ENCODE data around the gene ACOX1. TPM values are rescaled to one million over a fixed set of nuclear protein-coding genes. Genes with fewer than 3 reads are reported as not detected.

ACOX1 gene
- total RNA-seq, 4 donors from 2014 or later: 46.9 to 73.3 (median 62.3) TPM

DNA sequence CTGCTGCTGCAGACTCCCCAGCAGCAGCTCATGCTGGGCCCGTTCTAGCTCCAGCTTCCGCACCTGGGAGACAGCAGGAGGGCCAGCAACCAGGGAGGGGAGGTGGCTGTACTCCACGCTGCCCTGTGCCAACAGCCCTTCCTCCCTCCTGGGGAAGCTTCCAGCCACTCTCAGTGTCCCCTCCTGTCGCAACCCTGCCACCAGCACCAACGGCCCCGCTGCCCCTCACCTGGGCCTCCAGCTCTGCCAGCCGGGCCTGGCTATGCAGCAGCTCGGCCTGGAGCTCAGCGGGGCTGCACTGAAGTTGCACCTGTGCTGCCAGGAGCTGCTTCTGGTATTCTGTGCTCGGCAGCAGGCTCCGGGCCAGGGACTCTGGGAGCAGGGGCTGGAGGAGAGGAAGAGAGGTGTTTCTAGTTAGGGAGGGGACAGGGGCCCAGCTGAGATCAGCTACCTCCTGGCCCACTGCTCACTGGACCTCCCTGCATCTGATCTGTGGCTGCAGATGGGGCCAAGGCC is 58.9 kb downstream of the ACOX1 start:
- intact Hi-C loops (cut with DNase I): no loop called here
- Histone ChIP-seq H3K9me3 (no peaks in the 10 kb centered on the region), H3K4me1 (peaks cover 0 to 14% (median 7%) of the 10 kb centered on the region in 3 donors), H3K4me3 (no peak overlapping the region), H3K36me3 (peaks cover 0 to 88% (median 0%) of the 10 kb centered on the region in 3 donors), H3K27ac (no peak overlapping the region), H3K27me3 (no peaks in the 10 kb centered on the region)
- WGBS, 2 donors: no CpG with 5 or more reads among the region's 11 CpGs
- TF ChIP-seq POLR2A (IDR thresholded peaks at IDR 0.05): no peak
- TF ChIP-seq, protein P1, sequence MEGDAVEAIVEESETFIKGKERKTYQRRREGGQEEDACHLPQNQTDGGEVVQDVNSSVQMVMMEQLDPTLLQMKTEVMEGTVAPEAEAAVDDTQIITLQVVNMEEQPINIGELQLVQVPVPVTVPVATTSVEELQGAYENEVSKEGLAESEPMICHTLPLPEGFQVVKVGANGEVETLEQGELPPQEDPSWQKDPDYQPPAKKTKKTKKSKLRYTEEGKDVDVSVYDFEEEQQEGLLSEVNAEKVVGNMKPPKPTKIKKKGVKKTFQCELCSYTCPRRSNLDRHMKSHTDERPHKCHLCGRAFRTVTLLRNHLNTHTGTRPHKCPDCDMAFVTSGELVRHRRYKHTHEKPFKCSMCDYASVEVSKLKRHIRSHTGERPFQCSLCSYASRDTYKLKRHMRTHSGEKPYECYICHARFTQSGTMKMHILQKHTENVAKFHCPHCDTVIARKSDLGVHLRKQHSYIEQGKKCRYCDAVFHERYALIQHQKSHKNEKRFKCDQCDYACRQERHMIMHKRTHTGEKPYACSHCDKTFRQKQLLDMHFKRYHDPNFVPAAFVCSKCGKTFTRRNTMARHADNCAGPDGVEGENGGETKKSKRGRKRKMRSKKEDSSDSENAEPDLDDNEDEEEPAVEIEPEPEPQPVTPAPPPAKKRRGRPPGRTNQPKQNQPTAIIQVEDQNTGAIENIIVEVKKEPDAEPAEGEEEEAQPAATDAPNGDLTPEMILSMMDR (IDR thresholded peaks at IDR 0.05): no peak
- DNase-seq: no peak

DNA sequence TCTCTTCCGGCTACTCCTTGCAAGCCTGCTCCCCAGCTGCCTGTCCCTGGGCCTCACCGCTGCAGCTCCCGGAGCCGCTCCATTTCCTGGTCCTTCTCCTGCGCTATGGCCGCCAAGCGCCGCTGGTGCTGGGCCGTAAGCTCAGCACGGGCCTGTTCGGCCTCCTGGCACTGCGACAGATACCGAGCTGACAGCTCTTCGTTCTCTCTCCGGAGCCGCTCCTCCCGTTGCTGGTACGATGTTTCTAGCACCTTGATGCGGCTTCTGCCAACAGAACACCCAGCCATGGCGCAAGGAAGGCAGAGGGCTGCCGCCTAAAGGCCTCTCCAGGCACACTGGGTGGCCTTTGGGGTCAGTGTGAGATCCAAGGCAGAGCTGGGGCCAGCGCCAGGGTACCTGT is 59.4 kb downstream of the ACOX1 start:
- peaks cover 0 to 89% (median 0%) of the 10 kb centered on the region in 3 donors for H3K36me3 ChIP-seq
- H3K9me3 ChIP-seq: no peaks in the 10 kb centered on the region
- H3K27ac ChIP-seq: no peak overlapping the region
- intact Hi-C loops (cut with DNase I): no loop called here
- no peak for DNase-seq
- no peaks in the 10 kb centered on the region for H3K27me3 ChIP-seq
- H3K4me3 ChIP-seq: no peak overlapping the region
- TF ChIP-seq POLR2A (IDR thresholded peaks at IDR 0.05): no peak
- TF ChIP-seq, protein P1 (IDR thresholded peaks at IDR 0.05): no peak
- peaks cover 0 to 14% (median 7%) of the 10 kb centered on the region in 3 donors for H3K4me1 ChIP-seq
- WGBS, 2 donors: 95% methylated on average over 18 of the region's 22 CpGs; no CpG with 5 or more reads in 1 of the 2 donors

DNA sequence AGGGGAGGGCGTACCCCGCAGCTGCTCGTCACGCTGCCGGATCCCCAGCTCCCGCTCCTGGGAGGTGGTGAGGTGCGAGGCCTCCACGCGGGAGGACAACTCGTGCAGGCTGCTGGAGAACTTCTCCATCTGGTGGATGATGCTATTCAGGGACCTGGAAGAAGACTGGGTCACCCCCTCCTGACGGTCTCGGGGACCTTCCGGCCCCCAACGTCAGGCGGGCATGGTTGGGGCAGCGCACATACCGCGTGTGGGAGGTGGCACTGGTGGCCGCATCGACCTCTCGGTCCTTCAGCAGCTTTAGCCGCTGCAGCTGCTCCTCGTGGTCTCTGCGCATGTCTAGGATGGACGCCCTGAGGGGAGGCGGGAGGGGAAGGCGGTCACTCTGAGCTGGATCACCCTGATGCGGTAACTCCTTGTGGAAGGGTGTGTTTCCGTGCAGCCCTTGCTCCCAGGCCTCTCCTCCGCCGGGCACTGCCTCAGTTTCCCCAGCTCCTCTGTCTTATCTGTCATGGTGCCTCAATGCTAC is 61.0 kb downstream of the ACOX1 start:
- H3K4me3 ChIP-seq: no peak overlapping the region
- H3K9me3 ChIP-seq: no peaks in the 10 kb centered on the region
- intact Hi-C loops (cut with DNase I): no loop called here
- peaks cover 0 to 11% (median 1%) of the 10 kb centered on the region in 3 donors for H3K4me1 ChIP-seq
- DNase-seq: no peak
- 93 to 94% methylated on average over 14 to 15 of the region's 31 CpGs for WGBS, 2 donors
- no peak for TF ChIP-seq POLR2A (IDR thresholded peaks at IDR 0.05)
- TF ChIP-seq, protein P1 (IDR thresholded peaks at IDR 0.05): no peak
- peaks cover 4 to 94% (median 6%) of the 10 kb centered on the region in 3 donors for H3K36me3 ChIP-seq
- no peaks in the 10 kb centered on the region for H3K27me3 ChIP-seq
- no peak overlapping the region for H3K27ac ChIP-seq

DNA sequence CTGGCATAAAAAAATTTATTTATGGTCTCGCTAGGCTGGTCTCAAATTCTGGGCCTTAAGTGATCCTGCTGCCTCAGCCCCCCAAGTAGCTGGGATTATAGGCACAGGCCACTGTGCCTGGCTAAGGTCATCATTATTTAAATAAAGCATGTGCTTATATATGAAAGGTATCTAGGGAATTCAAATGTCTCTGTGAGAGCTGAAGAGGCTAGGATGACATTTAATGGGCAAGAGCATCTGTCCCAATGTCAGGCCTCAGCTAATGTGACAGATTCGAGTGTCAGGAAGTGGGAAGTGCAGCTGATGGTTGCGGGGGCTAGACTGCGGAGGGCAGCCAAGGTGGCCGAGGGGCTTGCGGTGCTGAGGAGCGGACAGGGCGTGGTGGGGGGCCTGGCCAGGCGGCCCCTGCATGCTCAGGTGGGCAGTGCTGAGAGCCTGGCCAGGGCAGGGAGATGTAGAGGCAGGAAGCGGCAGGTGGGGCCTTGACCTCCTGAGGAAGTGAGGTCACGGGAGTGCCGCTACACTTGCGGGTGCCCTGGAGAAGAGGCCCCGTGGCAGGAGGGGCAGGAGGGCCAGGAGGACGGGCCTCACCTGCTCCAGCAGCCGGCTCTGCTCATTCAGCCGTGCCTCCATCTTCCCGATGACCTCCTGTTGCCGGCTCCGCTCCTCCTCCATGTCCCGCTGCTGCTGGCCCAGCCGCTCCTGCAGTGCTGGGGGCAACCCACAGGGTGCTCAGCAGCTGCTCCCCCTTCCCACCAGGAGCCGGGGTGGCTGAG is 61.6 kb downstream of the ACOX1 start:
- Histone ChIP-seq H3K9me3 (no peaks in the 10 kb centered on the region), H3K27ac (no peak overlapping the region), H3K36me3 (peaks cover 4 to 89% (median 6%) of the 10 kb centered on the region in 3 donors), H3K4me3 (no peak overlapping the region), H3K4me1 (peaks cover 0 to 11% (median 0%) of the 10 kb centered on the region in 3 donors), H3K27me3 (no peaks in the 10 kb centered on the region)
- TF ChIP-seq, protein P1 (IDR thresholded peaks at IDR 0.05): no peak
- no peak for TF ChIP-seq POLR2A (IDR thresholded peaks at IDR 0.05)
- DNase-seq: no peak
- 88 to 94% methylated on average over 9 to 12 of the region's 23 CpGs for WGBS, 2 donors
- intact Hi-C loops (cut with DNase I): no loop called here

DNA sequence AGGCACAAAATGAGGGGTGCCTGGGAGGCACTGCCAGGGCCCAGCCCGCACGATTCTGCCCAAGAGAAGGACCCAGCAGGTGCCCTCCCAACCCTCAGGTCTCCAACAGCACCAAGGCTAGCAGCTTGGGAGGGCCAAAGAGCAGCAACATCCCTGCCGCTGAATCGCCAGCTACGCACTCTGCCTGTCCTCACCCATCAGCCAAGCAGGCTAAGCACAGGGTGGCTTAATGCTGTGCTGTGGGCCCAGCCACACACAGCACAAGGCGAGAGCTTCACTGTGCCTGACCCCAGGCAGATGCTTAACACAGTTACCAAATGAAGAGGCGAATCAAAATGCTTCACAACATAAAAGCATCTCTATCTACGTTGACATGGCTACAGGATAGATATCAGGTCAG is 63.7 kb downstream of the ACOX1 start:
- H3K4me1 ChIP-seq: peaks cover 4 to 29% (median 6%) of the 10 kb centered on the region in 3 donors
- no peaks in the 10 kb centered on the region for H3K27me3 ChIP-seq
- DNase-seq: no peak
- H3K9me3 ChIP-seq: no peaks in the 10 kb centered on the region
- H3K36me3 ChIP-seq: peaks cover 4 to 79% (median 6%) of the 10 kb centered on the region in 3 donors
- 85 to 99% methylated on average over 5 to 6 of the region's 8 CpGs for WGBS, 2 donors
- no peak overlapping the region for H3K27ac ChIP-seq
- TF ChIP-seq, protein P1 (IDR thresholded peaks at IDR 0.05): no peak
- TF ChIP-seq POLR2A (IDR thresholded peaks at IDR 0.05): no peak
- intact Hi-C loops (cut with DNase I): no loop called here
- no peak overlapping the region for H3K4me3 ChIP-seq
